ENCODE results near the gene EME2.
"Not testable (repeated sequence)": the region's sequence is repeated elsewhere in the genome, so short reads cannot be mapped to it uniquely, and the experiment has no call there.

Gene EME2

GRCh38 chr16:1729026-1729425 is 43.6 kb upstream of the EME2 start:
- ChIA-PET CTCF (no interaction called here), POLR2A (interaction anchor here (0.7 kb wide), 1 partner anchor 412 kb away, joined by 5 read pairs; no protein-coding TSS in a partner anchor)
- no peak for DNase-seq (ENCODE audit: low read depth, low spot score)
- TF ChIP-seq CTCF (IDR thresholded peaks at IDR 0.05; ENCODE audit: insufficient read depth, low read length, missing control alignments): no peak
- no peak overlapping the region for H3K4me3 ChIP-seq (ENCODE audit: low read depth, low read length)

- no peak overlapping the region for H3K4me3 ChIP-seq (ENCODE audit: low read depth, low read length)
- POLR2A ChIA-PET: no interaction called here
- no peak for DNase-seq (ENCODE audit: low read depth, low spot score)
- CTCF ChIA-PET: interaction anchor here (0.8 kb wide), 1 partner anchor 16 kb away, joined by 3 read pairs; no protein-coding TSS in a partner anchor
- no peak for TF ChIP-seq CTCF (IDR thresholded peaks at IDR 0.05; ENCODE audit: insufficient read depth, low read length, missing control alignments)
These were observed 43.2 kb upstream of the EME2 start for GRCh38 chr16:1729445-1729844.

- no peak for DNase-seq (ENCODE audit: low read depth, low spot score)
- no peak overlapping the region for H3K4me3 ChIP-seq (ENCODE audit: low read depth, low read length)
- ChIA-PET CTCF (no interaction called here), POLR2A (no interaction called here)
- TF ChIP-seq CTCF (IDR thresholded peaks at IDR 0.05; ENCODE audit: insufficient read depth, low read length, missing control alignments): no peak
These were observed 41.5 kb upstream of the EME2 start for GRCh38 chr16:1731073-1731472.

DNA sequence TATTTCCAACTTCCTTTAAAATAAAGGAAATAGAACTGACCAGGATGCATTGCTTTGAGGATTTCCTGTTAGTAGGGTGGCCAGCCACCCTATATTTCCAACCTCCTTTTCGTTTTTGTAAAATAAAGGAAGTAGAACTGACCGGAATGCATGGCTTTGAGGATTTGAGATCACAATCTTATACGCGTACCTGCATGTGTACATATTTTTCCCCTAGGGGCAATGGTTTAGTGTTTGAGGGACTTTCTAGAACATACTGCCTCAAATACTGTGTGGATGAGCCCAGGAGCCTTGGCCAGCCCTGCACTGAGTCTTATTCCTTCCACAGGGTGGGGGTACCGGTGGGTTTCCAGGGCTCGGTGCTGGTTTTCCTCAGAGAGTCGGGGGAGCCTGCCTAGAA is 41.0 kb upstream of the EME2 start:
- TF ChIP-seq CTCF (IDR thresholded peaks at IDR 0.05; ENCODE audit: insufficient read depth, low read length, missing control alignments): no peak
- CTCF ChIA-PET: no interaction called here
- no peak for DNase-seq (ENCODE audit: low read depth, low spot score)
- no peak overlapping the region for H3K4me3 ChIP-seq (ENCODE audit: low read depth, low read length)
- POLR2A ChIA-PET: no interaction called here

GRCh38 chr16:1732071-1732470 is 40.5 kb upstream of the EME2 start:
- H3K4me3 ChIP-seq (ENCODE audit: low read depth, low read length): no peak overlapping the region
- ChIA-PET CTCF (interaction anchor here (1.2 to 1.3 kb wide), 2 partner anchors 10 to 27 kb away, joined by 3 to 4 read pairs; no protein-coding TSS in a partner anchor), POLR2A (interaction anchor here (1.4 kb wide), 1 partner anchor 41 kb away, joined by 4 read pairs; the partner anchor contains the start of genes EME2 and MRPS34)
- DNase-seq (ENCODE audit: low read depth, low spot score): no peak
- no peak for TF ChIP-seq CTCF (IDR thresholded peaks at IDR 0.05; ENCODE audit: insufficient read depth, low read length, missing control alignments)

- not testable (repeated sequence) for H3K4me3 ChIP-seq (ENCODE audit: low read depth, low read length); DNase-seq (ENCODE audit: low read depth, low spot score)
- ChIA-PET CTCF (interaction anchor here (1.2 to 1.3 kb wide), 2 partner anchors 9 to 27 kb away, joined by 3 to 4 read pairs; no protein-coding TSS in a partner anchor), POLR2A (interaction anchor here (1.4 kb wide), 1 partner anchor 40 kb away, joined by 4 read pairs; the partner anchor contains the start of genes EME2 and MRPS34)
These were observed 40.0 kb upstream of the EME2 start for GRCh38 chr16:1732551-1732987.

GRCh38 chr16:1734123-1734522 is 38.5 kb upstream of the EME2 start:
- no peak overlapping the region for H3K4me3 ChIP-seq (ENCODE audit: low read depth, low read length)
- no peak for TF ChIP-seq CTCF (IDR thresholded peaks at IDR 0.05; ENCODE audit: insufficient read depth, low read length, missing control alignments)
- POLR2A ChIA-PET: no interaction called here
- CTCF ChIA-PET: no interaction called here
- no peak for DNase-seq (ENCODE audit: low read depth, low spot score)

Data from AG04449 (cell line).